GM12878 (cell line): Measurements from ENCODE around the gene UNC50.

ENCODE experiments used
- EGR1 ChIP-seq, 2 experiments: IDR thresholded peaks; 1 replicate in 1 of 2; 2 replicates in 1 of 2; pipeline ENCODE4 v1.6.1; 2011 to 2012; ENCODE audit warnings: low read depth in 2 of 2, low read length in 2 of 2, borderline replicate concordance in 1 of 2, mild to moderate bottlenecking in 1 of 2, moderate library complexity in 1 of 2
- EP300 ChIP-seq, 2 experiments: fragments of 150-350 bp in 1 of 2; IDR thresholded peaks; 2 replicates each; pipeline ENCODE4 v1.6.1; 2011 to 2012; ENCODE audit warnings: low read depth in 2 of 2, low read length in 2 of 2, borderline replicate concordance in 1 of 2, improper control_type of control experiment in 1 of 2, inconsistent platforms in 1 of 2; ENCODE audit not compliant: control insufficient read depth in 1 of 2
- GABPA ChIP-seq: IDR thresholded peaks from 2 replicates; pipeline ENCODE4 v1.6.1; 2014; ENCODE audit warnings: antibody characterized with exemption, low read depth, mild to moderate bottlenecking, inconsistent platforms
- RCOR1 ChIP-seq: conservative IDR thresholded peaks from 2 replicates; pipeline ENCODE4 v1.6.1; 2012; ENCODE audit warnings: low read depth, low read length, improper control_type of control experiment
- TAF1 ChIP-seq: IDR thresholded peaks from 2 replicates; pipeline ENCODE4 v1.6.1; 2011; ENCODE audit warnings: mild to moderate bottlenecking, low read depth, low read length, borderline replicate concordance
- TCF3 ChIP-seq: IDR thresholded peaks from 2 replicates; pipeline ENCODE4 v1.6.1; 2012; ENCODE audit warnings: low read depth, mild to moderate bottlenecking, low read length, borderline replicate concordance; ENCODE audit not compliant: insufficient read depth
- ZBED1 ChIP-seq: IDR thresholded peaks from 2 replicates; pipeline ENCODE4 v1.6.1; 2016; ENCODE audit warnings: borderline replicate concordance
- ZBTB4 ChIP-seq: fragments of 450-650 bp; formaldehyde crosslinking; IDR thresholded peaks from 2 replicates; pipeline ENCODE4 v1.4.0; 2022; ENCODE audit warnings: mild to moderate bottlenecking, moderate library complexity
- ZNF274 ChIP-seq: IDR thresholded peaks from one replicate; pipeline ENCODE4 v1.8.0; 2011; ENCODE audit not compliant: insufficient read length, insufficient read depth

- TF ChIP-seq RCOR1 (no peak), EGR1 (IDR thresholded peaks at IDR 0.05; ENCODE audit: borderline replicate concordance in 1 of 2, low read depth in 2 of 2, low read length in 2 of 2) (no peak), ZBTB4 (no peak), EP300 (IDR thresholded peaks at IDR 0.05; ENCODE audit: borderline replicate concordance in 1 of 2, control insufficient read depth in 1 of 2, low read depth in 2 of 2, low read length in 2 of 2) (no peak), ZBED1 (no peak), GABPA (no peak), TAF1 (no peak), ZNF274 (no peak), TCF3 (no peak)
Measured at GRCh38 chr2:98608962-98609604, 694 bp downstream of the UNC50 start.
